LNCaP clone FGC (cell line): Measurements from ENCODE around the gene NT5C.

Source experiments
- DNase-seq: peaks from one replicate; pipeline ENCODE4 v3.0.0-alpha.2; 2011; ENCODE audit warnings: low read depth
- H3K4me3 ChIP-seq: 2 replicates; pipeline ENCODE4 v1.5.1; 2011; ENCODE audit warnings: mild to moderate bottlenecking, low read depth, low read length, control low read depth
- CTCF ChIP-seq: IDR thresholded peaks from 2 replicates; pipeline ENCODE4 v1.5.1; 2012; ENCODE audit warnings: mild to moderate bottlenecking; ENCODE audit not compliant: control insufficient read depth, insufficient read depth; ENCODE audit errors: extremely low read depth

NT5C gene

GRCh38 chr17:75096082-75096625 lies 35.4 kb downstream of the NT5C start:
- H3K4me3 ChIP-seq = no peak overlapping the region
- TF ChIP-seq CTCF = no peak
- no peak for DNase-seq

GRCh38 chr17:75094871-75095399 lies 36.6 kb downstream of the NT5C start:
- H3K4me3 ChIP-seq = no peak overlapping the region
- no peak for DNase-seq
- no peak for TF ChIP-seq CTCF

- TF ChIP-seq CTCF = no peak
- no peak for DNase-seq
- no peak overlapping the region for H3K4me3 ChIP-seq
Observed at GRCh38 chr17:75093548-75094158, 37.9 kb downstream of the NT5C start.

GRCh38 chr17:75091855-75092327 lies 39.7 kb downstream of the NT5C start:
- no peak for TF ChIP-seq CTCF
- H3K4me3 ChIP-seq = no peak overlapping the region

GRCh38 chr17:75090871-75091854 lies 40.4 kb downstream of the NT5C start:
- no peak for DNase-seq
- TF ChIP-seq CTCF = no peak
- H3K4me3 ChIP-seq = no peak overlapping the region

More at GRCh38 chr17:75091855-75092327, 39.7 kb downstream of the NT5C start:
- DNase-seq = no peak

GRCh38 chr17:75088465-75089417 lies 42.8 kb downstream of the NT5C start:
- no peak for DNase-seq
- TF ChIP-seq CTCF = no peak
- H3K4me3 ChIP-seq = no peak overlapping the region
